ENCODE measurements around the gene PYGB.

The PYGB gene

DNA sequence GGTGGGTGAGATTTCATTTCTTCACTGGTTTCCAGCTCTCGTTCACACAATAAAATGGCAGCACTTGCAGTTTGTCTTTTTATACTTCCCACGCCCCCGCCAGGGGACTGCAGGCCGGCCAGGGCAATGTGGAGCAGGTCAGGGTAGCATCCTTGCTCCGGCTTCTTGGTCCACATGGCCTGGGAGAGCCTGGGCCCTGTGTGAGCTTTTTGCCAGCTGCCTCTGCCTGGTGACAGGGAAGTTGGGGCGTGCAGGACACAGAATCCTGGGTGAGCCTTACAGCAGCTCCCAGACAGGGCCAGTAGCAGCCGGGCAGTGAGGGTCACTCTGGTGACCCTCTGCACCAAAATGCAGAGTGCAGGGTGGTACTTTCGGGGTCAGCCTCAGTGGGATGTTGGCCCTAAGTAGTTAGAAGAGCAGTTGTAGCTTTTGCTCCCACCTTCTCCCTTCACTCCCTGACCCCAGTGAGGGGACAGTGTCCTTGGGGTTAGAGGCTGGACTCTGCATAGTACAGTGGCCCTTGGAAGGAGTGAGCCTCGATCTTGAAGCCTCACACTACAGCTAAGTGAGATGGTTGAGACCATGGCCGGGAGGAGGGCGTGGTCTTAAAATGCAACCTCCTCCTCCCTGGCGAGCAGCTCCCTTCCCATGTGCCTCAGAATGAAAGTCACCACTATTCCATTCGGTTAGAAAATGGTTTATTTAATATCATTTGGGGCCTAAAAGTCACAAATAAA is 23.8 kb downstream of the PYGB start:
- DNase-seq (ENCODE audit: low spot score), result no peak

DNA sequence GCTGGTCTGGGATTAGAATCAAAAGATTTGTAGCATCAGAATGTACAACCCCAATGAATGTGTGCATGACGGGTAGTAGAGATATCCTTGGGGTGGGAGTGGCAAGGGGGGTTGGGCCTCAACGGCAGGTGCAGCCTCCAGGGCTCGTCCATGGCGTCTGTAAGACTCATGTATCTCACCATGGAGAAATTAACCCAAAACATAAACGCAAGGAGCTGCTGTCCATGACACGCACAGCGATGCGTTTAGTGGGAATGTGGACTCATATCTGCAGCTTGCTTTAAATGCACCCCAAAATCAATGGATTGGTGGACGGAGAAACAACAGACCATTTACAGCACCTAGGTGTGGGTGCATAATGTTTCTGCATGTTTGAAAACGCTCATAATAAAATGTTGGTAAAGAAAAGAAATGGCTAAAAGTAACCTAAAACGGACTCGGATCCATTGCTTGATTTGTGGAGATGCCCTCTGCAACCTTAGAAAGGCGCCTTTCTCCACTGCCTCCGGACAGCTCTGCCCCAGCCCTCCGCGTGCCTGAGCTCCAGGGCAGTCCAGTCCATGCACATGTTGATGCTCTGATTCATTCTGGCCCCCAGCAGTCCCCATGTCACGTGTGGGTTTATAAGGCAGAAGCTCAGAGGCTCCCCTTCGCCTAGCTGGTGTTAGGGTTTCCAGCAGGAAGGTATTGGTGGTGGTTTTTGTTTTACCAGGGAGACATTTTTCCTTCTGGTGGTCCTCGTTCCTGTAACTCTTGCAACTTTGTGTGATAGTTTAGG is 24.5 kb downstream of the PYGB start:
- DNase-seq (ENCODE audit: low spot score), result no peak

DNA sequence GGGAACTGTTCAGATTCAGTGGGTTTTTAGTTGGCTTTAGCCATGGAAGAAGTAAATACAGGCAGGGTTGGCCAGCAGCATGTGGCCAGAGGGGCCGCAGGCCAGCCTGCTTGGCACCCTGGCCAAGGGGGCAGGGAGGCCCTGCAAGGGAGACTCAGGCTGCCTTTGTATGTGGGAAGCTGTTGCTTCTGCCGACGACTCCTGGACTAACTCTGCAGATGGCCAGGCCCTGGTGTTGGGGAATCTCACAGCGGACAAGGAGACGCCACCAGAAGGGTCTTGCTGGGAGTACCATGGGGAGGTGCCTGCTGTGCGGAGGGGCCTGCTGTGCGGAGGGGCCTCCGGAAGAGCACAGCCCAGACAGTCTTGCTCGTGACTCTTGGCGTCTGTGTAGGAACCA is 25.2 kb downstream of the PYGB start:
- DNase-seq (ENCODE audit: low spot score), result no peak

DNA sequence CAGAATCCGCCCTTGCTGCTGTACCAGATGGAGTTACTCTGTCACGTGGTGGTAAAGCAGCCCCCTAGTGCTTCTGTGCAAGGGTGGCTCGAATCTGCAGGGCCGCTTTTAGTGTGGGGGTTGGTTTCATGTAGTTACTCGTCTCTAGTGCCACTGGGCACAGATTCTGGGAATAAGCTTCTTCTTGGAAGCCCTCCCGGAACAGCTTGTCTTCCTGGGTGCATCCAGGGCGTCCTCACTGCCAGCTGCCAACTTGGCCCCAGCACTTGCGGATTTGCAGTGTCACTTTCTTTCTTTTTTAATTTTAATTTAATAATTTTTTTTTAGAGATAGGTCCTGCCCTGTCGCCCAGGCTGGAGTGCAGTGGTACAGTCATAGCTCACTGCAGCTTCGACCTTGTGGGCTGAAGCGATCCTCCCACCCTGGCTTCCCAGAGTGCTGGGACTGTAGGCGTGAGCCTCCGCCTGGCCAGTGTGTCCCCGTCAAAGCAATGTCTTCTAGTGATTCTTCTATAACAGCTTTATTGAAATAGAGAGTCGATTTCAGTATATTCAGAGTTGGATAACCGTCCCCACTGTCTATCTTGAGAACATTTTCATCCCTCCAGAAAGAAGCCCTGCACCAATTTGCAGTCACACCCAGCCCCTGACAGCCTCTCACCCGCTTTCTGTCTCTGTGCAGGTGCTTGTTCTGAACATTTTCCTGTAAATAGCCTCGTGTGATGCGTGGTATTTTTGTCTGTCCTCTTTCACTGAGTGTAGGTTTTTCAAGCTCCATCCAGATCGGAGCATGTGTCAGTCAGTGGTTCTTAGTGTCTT is 25.9 kb downstream of the PYGB start:
- DNase-seq (ENCODE audit: low spot score), result no peak

DNA sequence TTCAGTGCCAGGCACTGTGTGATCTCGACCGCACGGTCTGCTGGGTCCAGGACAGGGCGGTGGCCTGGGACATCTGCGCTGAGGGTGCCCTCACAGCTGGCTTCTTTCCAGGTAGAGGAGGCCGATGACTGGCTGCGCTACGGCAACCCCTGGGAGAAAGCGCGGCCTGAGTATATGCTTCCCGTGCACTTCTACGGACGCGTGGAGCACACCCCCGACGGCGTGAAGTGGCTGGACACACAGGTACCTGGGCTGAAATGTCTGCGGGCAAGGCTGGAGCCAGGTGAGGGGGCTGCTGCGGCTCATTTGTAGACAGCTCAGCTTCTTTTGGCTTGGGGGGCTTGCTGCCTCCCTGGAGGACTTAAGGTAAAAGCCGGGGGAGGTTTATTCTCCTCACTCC is 26.6 kb downstream of the PYGB start:
- no peak for DNase-seq (ENCODE audit: low spot score)

DNA sequence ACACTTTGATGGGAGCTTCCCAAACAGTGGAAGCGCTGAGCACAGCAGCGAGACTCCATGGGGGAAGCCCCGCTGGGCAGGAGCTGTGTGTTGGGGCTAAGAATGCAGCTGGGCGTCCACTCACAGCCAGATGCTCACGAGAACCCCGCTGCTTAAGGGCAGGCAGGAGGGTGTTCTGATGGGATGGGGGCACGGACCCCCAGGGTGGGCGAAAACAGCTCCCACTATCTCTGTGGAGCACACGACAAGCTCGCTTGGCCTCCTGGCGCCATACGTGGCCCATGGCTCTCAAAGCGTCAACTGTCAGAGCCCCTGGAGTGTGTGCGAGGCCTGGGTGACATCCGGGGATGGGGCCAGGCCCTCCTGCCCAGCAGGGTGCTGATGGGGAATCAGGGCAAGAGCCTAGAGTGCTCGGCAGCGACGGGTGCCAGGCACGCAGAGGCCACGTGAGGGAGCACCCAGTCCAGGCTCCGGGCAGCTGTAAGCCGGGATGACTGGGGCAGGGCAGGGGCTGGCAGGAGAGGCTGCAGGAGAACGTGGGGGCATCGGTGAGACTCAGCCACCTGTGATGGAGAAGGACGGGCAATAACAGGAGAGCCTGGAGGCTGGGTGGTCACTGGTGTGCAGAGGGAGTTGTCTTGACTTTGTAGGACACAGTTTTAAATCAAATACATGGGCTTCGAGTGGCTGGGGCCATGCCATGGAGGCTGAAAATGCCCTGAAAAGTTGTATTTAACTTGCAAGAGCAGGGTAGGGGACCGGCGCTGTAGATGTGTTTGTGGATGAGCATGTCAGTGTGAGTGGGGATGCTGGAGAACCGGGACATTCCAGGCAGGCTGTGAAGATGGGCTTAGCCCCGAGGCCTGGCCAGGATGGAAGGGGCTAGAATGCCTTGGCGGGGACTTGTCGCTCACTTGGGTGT is 27.3 kb downstream of the PYGB start:
- no peak for DNase-seq (ENCODE audit: low spot score)

DNA sequence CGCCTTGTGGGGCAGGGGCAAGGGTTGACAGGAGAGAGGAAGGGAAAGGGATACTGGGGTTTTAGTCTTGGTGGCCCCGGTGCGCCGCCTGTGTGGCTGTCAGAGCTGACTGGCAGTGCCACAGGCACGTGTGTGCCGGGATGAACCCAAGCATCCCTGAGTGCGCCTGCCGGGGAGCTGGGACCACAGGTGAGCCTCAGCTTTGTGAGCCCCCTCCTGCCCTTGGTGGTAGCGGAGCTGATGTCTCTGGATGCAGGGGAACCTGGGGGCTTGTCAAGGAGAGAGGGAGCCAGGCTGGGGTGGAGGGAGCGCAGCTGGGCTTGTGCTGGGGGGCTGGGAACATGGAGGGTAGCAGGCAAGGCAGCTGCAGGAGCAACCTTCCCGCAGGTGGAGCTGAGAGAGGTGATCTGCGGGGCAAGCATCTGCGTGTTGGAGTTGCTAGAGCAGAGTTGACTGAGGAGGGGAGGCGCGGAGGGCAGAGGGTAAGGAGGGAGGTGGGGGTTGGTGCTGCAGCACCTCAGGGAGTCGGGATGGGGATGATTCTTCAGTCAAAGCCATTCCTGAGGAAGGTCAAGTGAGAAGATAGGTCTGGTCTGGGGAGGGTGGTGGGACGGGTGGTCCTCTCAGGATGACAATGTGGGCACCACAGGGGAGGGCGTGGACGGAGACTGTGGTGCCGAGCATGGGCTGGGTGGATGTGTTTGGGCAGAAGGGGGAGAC is 28.1 kb downstream of the PYGB start:
- no peak for DNase-seq (ENCODE audit: low spot score)

DNA sequence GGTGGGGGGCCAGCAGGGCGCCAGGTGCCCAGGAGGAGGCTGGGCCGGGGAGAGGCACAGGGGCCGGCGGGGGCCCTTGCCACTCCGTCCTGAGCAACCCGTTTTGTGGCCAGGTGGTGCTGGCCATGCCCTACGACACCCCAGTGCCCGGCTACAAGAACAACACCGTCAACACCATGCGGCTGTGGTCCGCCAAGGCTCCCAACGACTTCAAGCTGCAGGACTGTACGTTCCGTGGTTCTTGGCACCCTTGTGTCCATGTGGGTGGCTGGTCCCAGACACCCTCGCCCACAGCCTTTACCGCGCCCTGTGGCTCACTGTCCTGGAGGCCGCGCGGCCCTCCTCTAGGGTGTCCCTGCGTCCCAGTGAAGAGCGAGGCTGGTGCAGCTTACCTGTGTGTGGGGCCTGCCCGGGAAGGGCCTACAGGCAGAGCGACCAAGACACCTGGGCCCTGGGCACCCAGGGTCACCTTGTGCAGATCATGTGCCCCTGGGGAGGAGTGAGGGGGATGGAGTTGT is 28.7 kb downstream of the PYGB start:
- DNase-seq (ENCODE audit: low spot score), result no peak

DNA sequence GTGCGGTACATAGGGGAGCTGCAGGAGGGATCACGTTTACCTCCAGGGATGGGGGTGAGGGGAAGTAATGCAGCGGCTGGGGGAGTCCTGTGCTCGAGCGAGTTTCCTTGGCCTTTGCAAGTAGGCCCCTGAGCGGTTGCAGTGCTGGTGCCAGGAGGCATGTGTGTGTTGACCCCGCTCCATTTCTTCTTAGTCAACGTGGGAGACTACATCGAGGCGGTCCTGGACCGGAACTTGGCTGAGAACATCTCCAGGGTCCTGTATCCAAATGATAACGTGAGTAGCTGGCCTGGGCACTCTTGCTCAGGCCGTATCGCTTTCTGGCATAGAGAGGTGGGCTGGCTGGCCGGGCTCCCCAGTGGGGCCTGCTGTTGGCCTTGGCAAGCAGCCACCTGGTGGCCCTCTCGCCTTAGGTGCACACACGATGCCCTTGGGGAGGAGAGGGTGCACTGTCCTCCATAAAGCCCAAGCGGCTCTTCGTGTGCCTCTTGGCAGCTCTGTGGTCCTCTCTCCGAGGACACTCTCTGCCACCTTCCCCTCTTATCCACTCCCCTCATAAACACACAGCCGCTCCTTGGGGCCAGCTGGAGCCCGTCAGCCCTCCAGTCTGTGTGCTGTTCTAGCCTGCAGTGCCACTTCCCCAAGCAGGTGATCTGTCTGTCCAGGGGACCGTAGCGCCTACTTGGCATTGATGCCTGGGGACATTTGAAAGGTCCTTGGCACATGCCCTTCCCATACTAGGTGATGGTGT is 29.3 kb downstream of the PYGB start:
- no peak for DNase-seq (ENCODE audit: low spot score)

DNA sequence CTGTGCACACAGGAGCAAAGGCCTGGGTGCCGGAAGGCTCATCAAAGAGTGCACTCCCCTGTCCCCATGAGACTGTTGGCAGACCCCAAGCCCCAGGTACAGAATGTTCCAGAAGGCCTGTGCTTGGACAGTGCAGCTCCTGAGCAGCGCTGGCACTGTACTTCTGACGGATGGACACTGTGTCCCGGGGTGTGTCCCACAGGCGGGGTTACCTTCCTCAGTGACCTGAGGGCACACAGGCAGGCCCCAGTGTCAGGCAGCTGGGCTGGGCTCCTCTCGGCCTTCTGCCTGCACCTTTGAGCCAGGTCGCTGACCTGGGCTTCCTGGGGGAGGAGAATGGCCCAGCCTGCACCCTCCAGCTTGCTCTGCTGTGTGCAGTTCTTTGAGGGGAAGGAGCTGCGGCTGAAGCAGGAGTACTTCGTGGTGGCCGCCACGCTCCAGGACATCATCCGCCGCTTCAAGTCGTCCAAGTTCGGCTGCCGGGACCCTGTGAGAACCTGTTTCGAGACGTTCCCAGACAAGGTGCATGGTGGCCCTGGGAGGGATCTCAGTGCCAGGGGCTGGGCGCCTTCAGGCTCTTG is 30.1 kb downstream of the PYGB start:
- DNase-seq (ENCODE audit: low spot score), result no peak

DNA sequence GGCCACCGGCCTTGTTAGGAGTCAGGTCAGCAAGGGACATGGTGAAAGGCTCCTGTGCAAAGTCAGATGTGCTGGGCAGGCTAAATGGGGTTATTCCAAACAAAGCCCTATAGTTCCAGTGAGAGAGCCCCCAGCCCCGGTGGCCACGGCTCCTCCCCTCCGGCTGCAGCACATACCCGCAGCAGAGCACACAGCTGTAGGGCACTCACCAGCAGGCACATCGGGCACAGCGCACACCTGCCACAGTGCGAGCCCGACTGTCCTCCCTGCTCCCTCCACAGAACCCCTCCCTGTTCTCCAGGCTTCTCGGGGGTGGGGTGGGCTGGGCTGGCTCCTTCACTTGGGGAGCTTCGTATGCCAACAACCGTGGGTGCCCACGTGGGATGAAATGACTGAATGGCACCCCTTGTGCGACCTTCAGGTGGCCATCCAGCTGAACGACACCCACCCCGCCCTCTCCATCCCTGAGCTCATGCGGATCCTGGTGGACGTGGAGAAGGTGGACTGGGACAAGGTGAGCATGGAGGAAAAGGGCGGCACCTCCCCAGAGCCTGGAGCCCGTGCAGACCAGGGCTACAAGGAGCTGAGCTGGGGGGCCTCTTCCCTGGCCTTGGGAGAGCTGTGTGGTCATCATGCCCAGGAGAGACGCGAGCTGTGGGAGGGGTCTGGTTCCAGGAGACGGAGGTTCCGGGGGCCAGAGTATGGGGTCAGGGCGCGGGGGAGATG is 30.9 kb downstream of the PYGB start:
- no peak for DNase-seq (ENCODE audit: low spot score)

DNA sequence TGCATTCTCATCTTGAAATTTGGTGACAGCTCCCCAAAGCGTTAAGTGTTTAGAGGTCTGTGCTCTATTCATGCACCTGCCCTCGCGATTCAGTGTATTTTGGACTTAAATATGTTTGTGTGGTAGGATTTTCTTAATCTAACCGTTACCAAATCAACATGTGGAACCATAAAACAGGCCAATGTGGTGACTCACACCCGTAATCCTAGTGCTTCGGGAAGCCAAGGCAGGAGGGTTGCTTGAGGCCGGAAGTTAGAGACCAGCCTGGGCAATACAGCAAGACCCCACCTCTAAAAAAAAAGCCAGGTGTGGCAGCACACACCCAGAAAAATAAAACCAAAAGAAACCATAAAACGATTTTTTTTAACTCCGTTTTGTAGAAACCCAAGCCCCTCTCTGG is 31.5 kb downstream of the PYGB start:
- no peak for DNase-seq (ENCODE audit: low spot score)

DNA sequence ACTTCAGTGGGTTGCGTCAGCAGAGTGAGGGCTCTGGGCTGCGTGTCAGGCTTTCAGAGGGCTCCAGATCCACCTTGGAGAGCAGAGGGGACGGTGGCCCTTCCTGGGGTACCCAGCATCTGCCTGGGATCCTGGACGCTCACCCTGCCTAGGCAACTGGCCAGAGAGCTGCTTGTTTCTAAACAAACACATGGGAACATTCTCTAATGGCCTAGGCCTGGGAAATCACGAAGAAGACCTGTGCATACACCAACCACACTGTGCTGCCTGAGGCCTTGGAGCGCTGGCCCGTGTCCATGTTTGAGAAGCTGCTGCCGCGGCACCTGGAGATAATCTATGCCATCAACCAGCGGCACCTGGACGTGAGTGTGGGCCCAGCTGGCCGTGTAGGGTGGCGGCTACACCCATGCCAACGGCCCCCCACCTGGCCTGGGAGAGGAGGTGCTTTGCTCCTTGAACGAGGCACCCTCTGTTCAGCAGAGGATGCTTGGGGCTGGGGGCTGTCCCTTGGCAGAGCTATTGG is 32.2 kb downstream of the PYGB start:
- DNase-seq (ENCODE audit: low spot score), result no peak

DNA sequence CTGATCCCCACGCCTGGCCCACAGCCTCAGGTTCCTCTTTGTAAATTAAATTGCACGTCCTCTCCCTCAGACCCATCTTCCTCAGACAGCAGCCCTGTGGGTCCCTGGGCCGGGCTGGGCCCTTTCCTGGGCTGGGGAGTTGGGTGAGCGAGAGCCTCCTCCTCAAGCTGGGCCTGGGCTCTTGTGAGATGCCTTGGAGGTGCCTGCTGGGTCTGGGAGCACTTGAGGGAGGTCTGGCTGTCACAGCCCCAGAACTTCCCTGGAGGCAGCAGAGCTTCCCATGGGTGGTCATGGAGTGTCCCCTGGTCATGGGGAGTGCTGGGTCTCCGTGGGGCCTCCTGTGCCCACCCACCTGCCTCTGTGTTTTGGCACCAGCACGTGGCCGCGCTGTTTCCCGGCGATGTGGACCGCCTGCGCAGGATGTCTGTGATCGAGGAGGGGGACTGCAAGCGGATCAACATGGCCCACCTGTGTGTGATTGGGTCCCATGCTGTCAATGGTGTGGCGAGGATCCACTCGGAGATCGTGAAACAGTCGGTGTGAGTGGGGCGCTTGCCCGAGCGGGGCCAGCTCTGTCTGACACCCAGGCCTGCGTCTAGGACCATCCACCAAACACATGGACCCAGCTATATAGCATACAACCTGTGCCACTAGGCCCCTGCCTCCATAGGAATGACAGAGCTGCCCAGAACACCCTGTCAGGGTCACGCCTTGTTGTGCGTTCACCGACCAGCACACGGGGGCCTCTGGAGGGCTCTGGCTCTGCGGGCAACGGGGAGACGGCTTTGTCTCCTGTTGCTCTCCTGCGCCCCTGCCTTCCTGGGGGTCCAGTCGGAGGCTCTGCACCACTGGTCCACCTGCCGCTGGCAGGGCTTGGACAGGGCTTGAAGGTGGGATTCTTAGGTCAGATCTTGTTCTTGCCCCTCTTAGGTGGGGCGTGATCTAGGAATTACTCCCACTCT is 33.0 kb downstream of the PYGB start:
- DNase-seq (ENCODE audit: low spot score), result no peak

DNA sequence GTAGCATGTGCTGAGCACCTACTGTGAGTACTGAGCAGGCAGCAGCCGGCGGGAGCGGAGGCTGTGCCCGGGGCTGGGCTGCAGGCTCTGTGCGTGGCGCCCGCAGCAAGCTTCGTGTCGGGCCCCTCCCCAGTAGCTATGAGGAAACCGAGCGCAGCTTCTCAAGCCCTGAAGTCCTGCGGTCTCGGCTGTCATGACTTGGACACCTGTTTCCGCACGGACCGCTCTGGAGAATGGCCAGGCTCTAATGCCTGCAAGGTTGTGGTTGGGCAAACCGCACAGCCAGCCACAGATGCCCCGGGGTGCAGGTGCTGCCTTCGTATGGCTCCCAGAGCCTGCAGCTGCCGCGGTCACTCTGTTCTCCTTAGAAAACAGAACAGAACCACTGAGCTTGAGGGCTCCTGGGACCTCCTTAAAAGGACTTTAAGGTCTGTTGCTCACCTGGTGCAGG is 33.7 kb downstream of the PYGB start:
- no peak for DNase-seq (ENCODE audit: low spot score)

DNA sequence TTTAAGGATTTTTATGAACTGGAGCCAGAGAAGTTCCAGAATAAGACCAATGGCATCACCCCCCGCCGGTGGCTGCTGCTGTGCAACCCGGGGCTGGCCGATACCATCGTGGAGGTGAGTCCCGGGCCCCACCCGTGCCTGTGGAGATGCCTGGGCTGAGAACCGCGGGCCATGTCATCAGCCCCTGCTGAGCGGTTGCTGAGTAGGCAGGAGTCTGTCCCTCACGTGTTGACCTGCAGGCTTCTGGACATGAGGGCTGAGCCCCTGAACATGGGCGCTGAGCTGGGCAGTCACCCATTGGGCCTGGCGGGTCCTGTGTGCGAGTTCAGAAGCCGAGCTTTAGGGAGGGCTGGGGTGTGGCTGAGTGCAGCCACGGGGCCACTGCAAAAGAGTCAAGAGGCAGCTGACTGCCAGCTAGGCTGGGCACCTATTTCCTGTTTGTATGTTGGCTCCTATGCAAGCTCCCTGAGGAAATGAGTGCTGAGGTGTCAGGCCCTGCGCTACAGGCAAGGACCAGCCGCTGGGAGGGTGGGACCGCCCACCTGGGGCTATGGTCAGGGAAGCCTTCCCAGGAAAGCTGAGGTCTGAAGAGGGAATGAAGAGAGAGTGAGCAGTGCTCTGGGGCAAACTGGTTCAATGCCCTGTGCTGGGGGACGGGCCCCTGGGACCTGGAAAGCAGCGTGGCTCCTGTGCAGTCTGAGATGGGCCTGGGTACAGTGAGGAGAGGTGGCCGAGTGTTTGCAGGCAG is 34.3 kb downstream of the PYGB start:
- no peak for DNase-seq (ENCODE audit: low spot score)

DNA sequence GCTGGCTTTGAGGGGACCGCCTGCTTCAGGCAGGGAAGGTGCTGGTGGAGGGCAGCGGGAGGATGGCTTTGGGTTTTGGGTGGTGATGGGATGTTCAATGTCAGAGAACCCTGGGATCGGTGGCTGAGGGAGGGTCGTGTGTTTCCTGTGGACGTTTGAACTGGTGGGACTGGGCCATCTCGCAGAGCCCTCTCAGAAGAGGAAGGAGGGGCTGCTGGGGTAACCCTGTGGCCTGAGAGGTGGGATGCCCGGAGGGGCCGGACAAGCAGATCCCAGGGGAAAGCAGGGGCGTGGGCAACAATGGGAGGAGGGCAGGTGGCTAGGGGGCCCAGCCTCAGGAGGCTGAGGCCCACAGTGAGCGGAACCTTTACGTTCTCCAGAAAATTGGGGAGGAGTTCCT is 34.9 kb downstream of the PYGB start:
- no peak for DNase-seq (ENCODE audit: low spot score)

Data from COLO829 (cell line).